Neural progenitor cell (in vitro differentiated cells): ENCODE results near the gene RNF214.

ENCODE experiments used
- CTCF ChIP-seq: fragments of 200-600 bp; sonication (generic); IDR thresholded peaks from 2 replicates; pipeline ENCODE4 v1.5.1; 2017; ENCODE audit warnings: antibody characterized with exemption, mild to moderate bottlenecking
- EZH2 ChIP-seq: fragments of 200-600 bp; sonication (generic); IDR thresholded peaks from 2 replicates; pipeline ENCODE4 v1.6.1; 2017; ENCODE audit warnings: antibody characterized with exemption, mild to moderate bottlenecking, moderate library complexity
- EZH2phosphoT487 ChIP-seq: fragments of 200-600 bp; sonication (generic); IDR thresholded peaks from 2 replicates; pipeline ENCODE4 v1.6.1; 2017; ENCODE audit warnings: antibody characterized with exemption

- TF ChIP-seq CTCF = no peak
- TF ChIP-seq EZH2 = no peak
- TF ChIP-seq EZH2phosphoT487 = no peak
Measured at GRCh38 chr11:117269856-117270255, 37.4 kb downstream of the RNF214 start.
